K562 (cell line): Measurements from ENCODE around the gene HTR3E.

Experiments
- PBX2 ChIP-seq, 2 experiments: IDR thresholded peaks in 1 of 2; conservative IDR thresholded peaks in 1 of 2; 2 replicates each; pipeline ENCODE4 v1.6.1; 2016; ENCODE audit warnings: low read depth in 2 of 2, mild to moderate bottlenecking in 1 of 2, missing compliant biosample characterization in 1 of 2, missing genetic modification characterization in 1 of 2, moderate library complexity in 1 of 2
- ZNF140 ChIP-seq: fragments of 250-450 bp; sonication (Bioruptor Pico); IDR thresholded peaks from 2 replicates; pipeline ENCODE4 v1.8.0; 2021; ENCODE audit warnings: moderate library complexity, mild to moderate bottlenecking, inconsistent platforms

- TF ChIP-seq ZNF140 (CRISPR knock-in tag) (no peak), PBX2 (CRISPR knock-in tag; IDR thresholded peaks at IDR 0.05; ENCODE audit: low read depth) (no peak), PBX2 (tag; conservative IDR thresholded peaks at IDR 0.05; ENCODE audit: low read depth) (no peak)
Observed at GRCh38 chr3:184092199-184092598, 4.7 kb upstream of the HTR3E start.
